GM23338 (cell line): ENCODE measurements around the gene IQSEC3.

Experiments
- EZH2 ChIP-seq: fragments of 200-600 bp; sonication (generic); IDR thresholded peaks from one replicate; pipeline ENCODE4 v1.8.0; 2017; ENCODE audit warnings: antibody characterized with exemption, mild to moderate bottlenecking, low read depth; ENCODE audit not compliant: unreplicated experiment
- EZH2phosphoT487 ChIP-seq: fragments of 200-600 bp; sonication (generic); IDR thresholded peaks from one replicate; pipeline ENCODE4 v1.8.1; 2018; ENCODE audit warnings: antibody characterized with exemption; ENCODE audit not compliant: unreplicated experiment
- POLR2AphosphoS5 ChIP-seq: IDR thresholded peaks from 2 replicates; pipeline ENCODE4 v1.6.1; 2016; ENCODE audit warnings: antibody characterized with exemption, low read depth
- STAT1 ChIP-seq: IDR thresholded peaks from one replicate; pipeline ENCODE4 v1.6.1; 2016; ENCODE audit warnings: antibody characterized with exemption; ENCODE audit not compliant: unreplicated experiment
- ZNF114 ChIP-seq: fragments of 250-450 bp; sonication (Bioruptor Pico); IDR thresholded peaks from 2 replicates; pipeline ENCODE4 v1.5.0; 2020; ENCODE audit warnings: mild to moderate bottlenecking, moderate library complexity
- TF ChIP-seq, protein P1 (sequence below), 2 experiments: fragments of 200-600 bp in 1 of 2; sonication (generic) in 1 of 2; conservative IDR thresholded peaks; 2 replicates each; pipeline versions ENCODE4 v1.5.1 to v1.6.1; 2016 to 2017; ENCODE audit warnings: antibody characterized with exemption in 2 of 2, low read depth in 2 of 2, mild to moderate bottlenecking in 2 of 2, moderate library complexity in 1 of 2
- TF ChIP-seq, protein P2 (sequence below): IDR thresholded peaks from one replicate; pipeline ENCODE4 v1.6.1; 2018; ENCODE audit warnings: antibody characterized with exemption; ENCODE audit not compliant: unreplicated experiment

DNA sequence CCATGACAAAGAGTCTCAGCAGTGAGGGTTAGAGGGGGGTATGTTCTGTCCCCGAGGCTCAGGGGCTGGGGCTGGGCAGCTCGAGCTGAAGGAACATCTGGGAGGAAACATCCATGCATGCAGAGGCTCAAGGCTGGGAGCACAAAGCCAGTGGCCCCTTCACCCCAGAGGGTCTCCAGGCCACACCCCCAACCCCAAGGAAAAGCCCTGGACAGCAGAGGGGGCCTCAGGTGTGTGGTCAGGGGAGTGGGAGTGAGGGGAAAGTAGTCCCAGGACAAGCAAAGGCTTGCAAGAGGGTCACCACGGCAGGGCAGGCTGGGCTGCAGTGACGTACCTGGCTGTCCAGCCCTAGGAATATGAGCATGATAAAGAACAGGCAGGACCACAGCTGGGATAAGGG lies 129.9 kb downstream of the IQSEC3 start:
- TF ChIP-seq, protein P1, sequence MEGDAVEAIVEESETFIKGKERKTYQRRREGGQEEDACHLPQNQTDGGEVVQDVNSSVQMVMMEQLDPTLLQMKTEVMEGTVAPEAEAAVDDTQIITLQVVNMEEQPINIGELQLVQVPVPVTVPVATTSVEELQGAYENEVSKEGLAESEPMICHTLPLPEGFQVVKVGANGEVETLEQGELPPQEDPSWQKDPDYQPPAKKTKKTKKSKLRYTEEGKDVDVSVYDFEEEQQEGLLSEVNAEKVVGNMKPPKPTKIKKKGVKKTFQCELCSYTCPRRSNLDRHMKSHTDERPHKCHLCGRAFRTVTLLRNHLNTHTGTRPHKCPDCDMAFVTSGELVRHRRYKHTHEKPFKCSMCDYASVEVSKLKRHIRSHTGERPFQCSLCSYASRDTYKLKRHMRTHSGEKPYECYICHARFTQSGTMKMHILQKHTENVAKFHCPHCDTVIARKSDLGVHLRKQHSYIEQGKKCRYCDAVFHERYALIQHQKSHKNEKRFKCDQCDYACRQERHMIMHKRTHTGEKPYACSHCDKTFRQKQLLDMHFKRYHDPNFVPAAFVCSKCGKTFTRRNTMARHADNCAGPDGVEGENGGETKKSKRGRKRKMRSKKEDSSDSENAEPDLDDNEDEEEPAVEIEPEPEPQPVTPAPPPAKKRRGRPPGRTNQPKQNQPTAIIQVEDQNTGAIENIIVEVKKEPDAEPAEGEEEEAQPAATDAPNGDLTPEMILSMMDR (conservative IDR thresholded peaks at IDR 0.05; ENCODE audit: low read depth in 2 of 2): no peak
- no peak for TF ChIP-seq ZNF114 (CRISPR knock-in tag)
- TF ChIP-seq EZH2: no peak
- TF ChIP-seq POLR2AphosphoS5: no peak
- TF ChIP-seq STAT1: no peak
- TF ChIP-seq, protein P2, sequence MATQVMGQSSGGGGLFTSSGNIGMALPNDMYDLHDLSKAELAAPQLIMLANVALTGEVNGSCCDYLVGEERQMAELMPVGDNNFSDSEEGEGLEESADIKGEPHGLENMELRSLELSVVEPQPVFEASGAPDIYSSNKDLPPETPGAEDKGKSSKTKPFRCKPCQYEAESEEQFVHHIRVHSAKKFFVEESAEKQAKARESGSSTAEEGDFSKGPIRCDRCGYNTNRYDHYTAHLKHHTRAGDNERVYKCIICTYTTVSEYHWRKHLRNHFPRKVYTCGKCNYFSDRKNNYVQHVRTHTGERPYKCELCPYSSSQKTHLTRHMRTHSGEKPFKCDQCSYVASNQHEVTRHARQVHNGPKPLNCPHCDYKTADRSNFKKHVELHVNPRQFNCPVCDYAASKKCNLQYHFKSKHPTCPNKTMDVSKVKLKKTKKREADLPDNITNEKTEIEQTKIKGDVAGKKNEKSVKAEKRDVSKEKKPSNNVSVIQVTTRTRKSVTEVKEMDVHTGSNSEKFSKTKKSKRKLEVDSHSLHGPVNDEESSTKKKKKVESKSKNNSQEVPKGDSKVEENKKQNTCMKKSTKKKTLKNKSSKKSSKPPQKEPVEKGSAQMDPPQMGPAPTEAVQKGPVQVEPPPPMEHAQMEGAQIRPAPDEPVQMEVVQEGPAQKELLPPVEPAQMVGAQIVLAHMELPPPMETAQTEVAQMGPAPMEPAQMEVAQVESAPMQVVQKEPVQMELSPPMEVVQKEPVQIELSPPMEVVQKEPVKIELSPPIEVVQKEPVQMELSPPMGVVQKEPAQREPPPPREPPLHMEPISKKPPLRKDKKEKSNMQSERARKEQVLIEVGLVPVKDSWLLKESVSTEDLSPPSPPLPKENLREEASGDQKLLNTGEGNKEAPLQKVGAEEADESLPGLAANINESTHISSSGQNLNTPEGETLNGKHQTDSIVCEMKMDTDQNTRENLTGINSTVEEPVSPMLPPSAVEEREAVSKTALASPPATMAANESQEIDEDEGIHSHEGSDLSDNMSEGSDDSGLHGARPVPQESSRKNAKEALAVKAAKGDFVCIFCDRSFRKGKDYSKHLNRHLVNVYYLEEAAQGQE: no peak
- TF ChIP-seq EZH2phosphoT487: no peak
